H1 (cell line): ENCODE data around the gene RAPGEF5. TPM values are rescaled to one million over a fixed set of nuclear protein-coding genes. Genes with fewer than 3 reads are reported as not detected.

Source experiments
- CTCF ChIA-PET: fragments of 300-600 bp; sonication (Branson Sonifier 250); formaldehyde crosslinking; loops from one replicate; lab custom pipeline; 2021; ENCODE audit not compliant: partially characterized antibody; lab: Charles Lee
- POLR2A ChIA-PET: fragments of 300-600 bp; sonication (Branson Sonifier 250); formaldehyde crosslinking; loops from one replicate; lab custom pipeline; 2021; ENCODE audit warnings: inconsistent platforms; ENCODE audit not compliant: partially characterized antibody; lab: Charles Lee
- DNase-seq, 2 experiments: peaks; one replicate each; pipeline versions ENCODE4 v3.0.0 to v3.0.0-alpha.2; 2010 to 2022; ENCODE audit warnings: low spot score in 2 of 2, low read depth in 1 of 2, mixed read lengths in 1 of 2
- FAIRE-seq: peaks from 2 replicates; lab custom pipeline; 2011; peaks lifted over from hg19 to GRCh38; lab: Jason Lieb, UNC
- H2AFZ ChIP-seq: 2 replicates; pipeline ENCODE4 v1.8.1; 2012; ENCODE audit warnings: low read length, inconsistent platforms
- H2AK5ac ChIP-seq: 2 replicates; pipeline ENCODE4 v1.6.1; 2013; ENCODE audit warnings: low read depth, low read length
- H2BK120ac ChIP-seq: replicated peaks from 2 replicates; pipeline ENCODE3; 2013; ENCODE audit warnings: low read depth, low read length, inconsistent platforms
- H2BK12ac ChIP-seq: 2 replicates; pipeline ENCODE4 v1.6.1; 2013; ENCODE audit warnings: low read depth, low read length
- H2BK15ac ChIP-seq: 2 replicates; pipeline ENCODE4 v1.6.1; 2013; ENCODE audit warnings: low read length
- H2BK20ac ChIP-seq: 2 replicates; pipeline ENCODE4 v1.6.1; 2013; ENCODE audit warnings: low read length
- H2BK5ac ChIP-seq: 2 replicates; pipeline ENCODE4 v1.6.1; 2013; ENCODE audit warnings: low read depth, low read length
- H3K14ac ChIP-seq: 2 replicates; pipeline ENCODE4 v1.6.1; 2013; ENCODE audit warnings: inconsistent platforms; ENCODE audit not compliant: insufficient read length
- H3K18ac ChIP-seq: 2 replicates; pipeline ENCODE4 v1.6.1; 2013; ENCODE audit warnings: low read length; ENCODE audit errors: extremely low read depth
- H3K23ac ChIP-seq: 2 replicates; pipeline ENCODE4 v1.6.1; 2013; ENCODE audit warnings: inconsistent platforms; ENCODE audit not compliant: insufficient read length
- H3K23me2 ChIP-seq: 2 replicates; pipeline ENCODE4 v1.6.1; 2013; ENCODE audit warnings: low read depth, low read length
- H3K27ac ChIP-seq: 2 replicates; pipeline ENCODE4 v1.6.1; 2011; ENCODE audit warnings: low read depth, low read length, inconsistent platforms
- H3K27me3 ChIP-seq, 4 experiments: replicated peaks in 1 of 4; 1 replicate in 1 of 4; 2 replicates in 3 of 4; pipeline versions ENCODE4 v1.6.1 to v1.8.1; 2011 to 2013; ENCODE audit warnings: low read length in 3 of 4, mild to moderate bottlenecking in 3 of 4, inconsistent platforms in 2 of 4, mixed read lengths in 2 of 4, moderate library complexity in 1 of 4; ENCODE audit not compliant: control insufficient read depth in 3 of 4, insufficient read depth in 3 of 4; ENCODE audit errors: extremely low read depth in 1 of 4
- H3K36me3 ChIP-seq, 4 experiments: 2 replicates each; pipeline versions ENCODE4 v1.6.1 to v1.8.1; 2011 to 2013; ENCODE audit warnings: mild to moderate bottlenecking in 4 of 4, low read length in 3 of 4, moderate library complexity in 2 of 4, control low read depth in 1 of 4, inconsistent platforms in 1 of 4; ENCODE audit not compliant: insufficient read depth in 4 of 4, control insufficient read depth in 2 of 4
- H3K4ac ChIP-seq: replicated peaks from 2 replicates; pipeline ENCODE3; 2013; ENCODE audit warnings: low read length, low read depth, mixed read lengths, inconsistent platforms; ENCODE audit not compliant: insufficient read length
- H3K4me1 ChIP-seq, 4 experiments: replicated peaks in 1 of 4; 1 replicate in 1 of 4; 2 replicates in 3 of 4; pipeline versions ENCODE4 v1.6.1 to v1.8.1; 2011 to 2013; ENCODE audit warnings: low read length in 3 of 4, inconsistent platforms in 2 of 4, mixed read lengths in 1 of 4; ENCODE audit not compliant: insufficient read depth in 4 of 4, control insufficient read depth in 3 of 4
- H3K4me2 ChIP-seq, 2 experiments: 2 replicates each; pipeline versions ENCODE4 v1.6.1 to v1.8.1; 2011 to 2013; ENCODE audit warnings: low read depth in 2 of 2, low read length in 2 of 2, control low read depth in 1 of 2, inconsistent platforms in 1 of 2, mild to moderate bottlenecking in 1 of 2; ENCODE audit not compliant: insufficient read depth in 1 of 2
- H3K4me3 ChIP-seq, 4 experiments: fragments of 200-600, 300-600 bp in 1 of 4; sonication (generic), shearing (Covaris generic), sonication (Bioruptor Twin) in 1 of 4; 2 replicates each; pipeline versions ENCODE4 v1.5.1 to v1.8.1; 2011 to 2016; ENCODE audit warnings: low read length in 4 of 4, low read depth in 3 of 4, control low read depth in 2 of 4, inconsistent platforms in 2 of 4, mild to moderate bottlenecking in 2 of 4, mixed read lengths in 1 of 4, moderate library complexity in 1 of 4; ENCODE audit not compliant: insufficient read depth in 2 of 4; ENCODE audit errors: extremely low read depth in 1 of 4
- H3K56ac ChIP-seq: replicated peaks from 2 replicates; pipeline ENCODE3; 2013; ENCODE audit warnings: low read depth, mild to moderate bottlenecking, mixed read lengths, low read length, inconsistent platforms; ENCODE audit not compliant: insufficient read length
- H3K79me1 ChIP-seq: 2 replicates; pipeline ENCODE4 v1.6.1; 2013; ENCODE audit warnings: low read depth, low read length, control low read depth
- H3K79me2 ChIP-seq, 2 experiments: 2 replicates each; pipeline versions ENCODE4 v1.6.1 to v1.8.1; 2012 to 2013; ENCODE audit warnings: low read length in 2 of 2, mild to moderate bottlenecking in 2 of 2, inconsistent platforms in 1 of 2; ENCODE audit not compliant: insufficient read depth in 2 of 2, control insufficient read depth in 1 of 2
- H3K9ac ChIP-seq, 4 experiments: replicated peaks in 1 of 4; 1 replicate in 1 of 4; 2 replicates in 3 of 4; pipeline versions ENCODE4 v1.6.1 to v1.8.1; 2011 to 2013; ENCODE audit warnings: low read depth in 3 of 4, low read length in 3 of 4, control low read depth in 2 of 4, mild to moderate bottlenecking in 2 of 4, moderate library complexity in 2 of 4, inconsistent platforms in 1 of 4; ENCODE audit errors: extremely low read depth in 1 of 4
- H3K9me3 ChIP-seq, 2 experiments: 2 replicates each; pipeline versions ENCODE4 v1.6.1 to v1.8.1; 2012 to 2013; ENCODE audit warnings: mild to moderate bottlenecking in 2 of 2, moderate library complexity in 2 of 2, control low read depth in 1 of 2, inconsistent platforms in 1 of 2, low read depth in 1 of 2, low read length in 1 of 2, mixed read lengths in 1 of 2; ENCODE audit not compliant: insufficient read depth in 2 of 2
- H4K20me1 ChIP-seq, 2 experiments: replicated peaks in 1 of 2; 2 replicates each; pipeline versions ENCODE3 to v1.8.1; 2011 to 2013; ENCODE audit warnings: inconsistent platforms in 2 of 2, low read length in 2 of 2, mild to moderate bottlenecking in 1 of 2; ENCODE audit not compliant: insufficient read depth in 2 of 2, control insufficient read depth in 1 of 2
- H4K5ac ChIP-seq: 2 replicates; pipeline ENCODE4 v1.6.1; 2013; ENCODE audit warnings: low read length, low read depth, mixed read lengths, inconsistent platforms; ENCODE audit not compliant: insufficient read length
- H4K8ac ChIP-seq: 2 replicates; pipeline ENCODE4 v1.8.0; 2013; ENCODE audit warnings: mild to moderate bottlenecking, moderate library complexity, low read length, inconsistent platforms; ENCODE audit not compliant: insufficient read depth; ENCODE audit errors: extremely low read depth
- H4K91ac ChIP-seq: replicated peaks from 2 replicates; pipeline ENCODE3; 2013; ENCODE audit warnings: low read length, mixed read lengths, inconsistent platforms; ENCODE audit not compliant: insufficient read length
- ASH2L ChIP-seq: fragments of 200-600, 300-600 bp; sonication (generic); IDR thresholded peaks from one replicate; pipeline ENCODE4 v1.7.1; 2017; ENCODE audit warnings: low read length
- BCL11A ChIP-seq, 2 experiments: IDR thresholded peaks; one replicate each; pipeline ENCODE4 v1.6.1; 2011; ENCODE audit warnings: low read depth in 2 of 2, low read length in 2 of 2, mild to moderate bottlenecking in 2 of 2
- CEBPB ChIP-seq: IDR thresholded peaks from 2 replicates; pipeline ENCODE4 v1.6.1; 2012; ENCODE audit warnings: low read depth, low read length
- CHD1 ChIP-seq: IDR thresholded peaks from 2 replicates; pipeline ENCODE4 v1.6.1; 2012; ENCODE audit warnings: low read depth, low read length, improper control_type of control experiment
- CTBP2 ChIP-seq: IDR thresholded peaks from 2 replicates; pipeline ENCODE4 v1.7.0; 2011; ENCODE audit warnings: borderline replicate concordance, mild to moderate bottlenecking, moderate library complexity, mixed read lengths, low read length; ENCODE audit not compliant: insufficient read depth, insufficient read length
- KDM1A ChIP-seq: fragments of 200-600, 300-600 bp; sonication (generic); IDR thresholded peaks from 2 replicates; pipeline ENCODE4 v1.7.1; 2016; ENCODE audit warnings: mild to moderate bottlenecking, low read length, borderline replicate concordance
- KDM5A ChIP-seq: fragments of 200-600 bp; IDR thresholded peaks from 2 replicates; pipeline ENCODE4 v1.7.1; 2012; ENCODE audit warnings: mild to moderate bottlenecking, low read length, inconsistent platforms, mixed read lengths
- SP1 ChIP-seq: IDR thresholded peaks from 2 replicates; pipeline ENCODE4 v1.6.1; 2011; ENCODE audit warnings: low read depth, low read length
- SP2 ChIP-seq: IDR thresholded peaks from 2 replicates; pipeline ENCODE4 v1.6.1; 2012; ENCODE audit warnings: mild to moderate bottlenecking, low read length, inconsistent platforms
- TAF1 ChIP-seq: IDR thresholded peaks from 2 replicates; pipeline ENCODE4 v1.6.1; 2011; ENCODE audit warnings: mild to moderate bottlenecking, low read depth, low read length
- TAF7 ChIP-seq: optimal IDR thresholded peaks from 2 replicates; pipeline ENCODE3; 2011; ENCODE audit warnings: low read depth, mild to moderate bottlenecking, inconsistent platforms, low read length, moderate library complexity, borderline replicate concordance
- TBP ChIP-seq: IDR thresholded peaks from 2 replicates; pipeline ENCODE4 v1.6.1; 2011; ENCODE audit warnings: low read depth, low read length, improper control_type of control experiment
- WGBS, 2 experiments: shearing (Covaris generic) in 1 of 2; methylation state at CpG; one replicate each; pipeline versions ENCODE4 v1.1.6 to v1.1.7; 2013 to 2015; ENCODE audit warnings: low lambda C conversion rate in 2 of 2, mixed read lengths in 2 of 2, inconsistent platforms in 1 of 2, low coverage in 1 of 2, missing lambda C conversion rate in 1 of 2; ENCODE audit not compliant: insufficient replicate concordance in 2 of 2, insufficient coverage in 1 of 2, insufficient read length in 1 of 2; ENCODE audit errors: extremely low coverage in 1 of 2, missing lambda C conversion rate in 1 of 2; 5-methylcytosine and 5-hydroxymethylcytosine counted together
- polyA plus RNA-seq, 7 experiments: library from polyadenylated mRNA; depleted of rRNA in 3 of 7; stranded (reverse) in 5 of 7; unstranded in 2 of 7; fragments of >200 nt in 5 of 7; fragments of 200-250 nt in 2 of 7; gene quantifications; 1 replicate in 5 of 7; 2 replicates in 1 of 7; 4 replicates in 1 of 7; pipeline versions ENCODE4 v1.2.1 to v1.2.3, GENCODE V29; 2011 to 2013; ENCODE audit warnings: missing spikeins in 2 of 7, mixed read lengths in 2 of 7
- total RNA-seq: library from RNA; stranded (reverse); fragmentation: NEBNext Ultra II Directional; extraction: Animal tissue kit (Norgen Biotek cat#: 25700); gene quantifications from 2 replicates; pipeline ENCODE4 v1.2.1, GENCODE V29; 2021
- TF ChIP-seq, protein P1 (sequence below): IDR thresholded peaks from 2 replicates; pipeline ENCODE4 v1.6.1; 2011; ENCODE audit warnings: low read length, improper control_type of control experiment
- TF ChIP-seq, protein P2 (sequence below): IDR thresholded peaks from 2 replicates; pipeline ENCODE4 v1.6.1; 2012; ENCODE audit warnings: inconsistent platforms

Gene RAPGEF5
- total and polyA plus RNA-seq, 2 of the 8 experiments (the other 6 are each of a cell fraction or from before 2014, with no cell fraction given): 4.4 to 22.9 TPM

DNA sequence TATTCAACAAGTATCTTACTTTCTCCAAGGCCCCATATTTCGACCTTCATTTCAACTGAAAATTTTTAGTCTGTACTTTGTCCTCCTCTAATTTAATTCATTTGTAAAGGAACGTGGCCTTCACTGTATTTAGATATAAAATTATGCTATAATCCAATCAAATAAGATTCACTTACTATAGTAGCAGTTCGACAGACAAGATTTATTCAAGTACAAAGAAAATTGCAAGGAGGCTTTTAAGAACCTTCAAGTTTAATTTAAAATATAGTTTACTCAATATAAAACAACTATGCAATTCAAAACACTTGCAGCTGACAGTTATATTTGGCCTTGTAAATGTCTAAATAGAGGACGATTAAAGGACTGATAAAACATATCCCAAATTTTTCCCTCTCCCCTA is 85.6 kb downstream of the RAPGEF5 start:
- H3K79me2 ChIP-seq: no peaks in the 10 kb centered on the region; a peak in 1 of 4 replicates
- H3K27ac ChIP-seq: no peak overlapping the region
- no peak overlapping the region for H2BK5ac ChIP-seq
- no peak overlapping the region for H3K4ac ChIP-seq
- ChIA-PET CTCF (no interaction called here), POLR2A (no interaction called here)
- no peak for DNase-seq
- H4K8ac ChIP-seq: no peak overlapping the region
- no peak overlapping the region for H3K18ac ChIP-seq
- H3K14ac ChIP-seq: no peak overlapping the region
- H4K91ac ChIP-seq: no peak overlapping the region
- TF ChIP-seq TBP (no peak), TAF7 (no peak), SP2 (no peak), SP1 (no peak), CTBP2 (no peak), ASH2L (no peak), CEBPB (no peak), TAF1 (no peak), BCL11A (IDR thresholded peaks at IDR 0.05; ENCODE audit: low read depth in 2 of 2, low read length in 2 of 2) (no peak), KDM5A (no peak), KDM1A (no peak), CHD1 (no peak)
- TF ChIP-seq, protein P1, sequence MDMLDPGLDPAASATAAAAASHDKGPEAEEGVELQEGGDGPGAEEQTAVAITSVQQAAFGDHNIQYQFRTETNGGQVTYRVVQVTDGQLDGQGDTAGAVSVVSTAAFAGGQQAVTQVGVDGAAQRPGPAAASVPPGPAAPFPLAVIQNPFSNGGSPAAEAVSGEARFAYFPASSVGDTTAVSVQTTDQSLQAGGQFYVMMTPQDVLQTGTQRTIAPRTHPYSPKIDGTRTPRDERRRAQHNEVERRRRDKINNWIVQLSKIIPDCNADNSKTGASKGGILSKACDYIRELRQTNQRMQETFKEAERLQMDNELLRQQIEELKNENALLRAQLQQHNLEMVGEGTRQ: no peak
- TF ChIP-seq, protein P2, sequence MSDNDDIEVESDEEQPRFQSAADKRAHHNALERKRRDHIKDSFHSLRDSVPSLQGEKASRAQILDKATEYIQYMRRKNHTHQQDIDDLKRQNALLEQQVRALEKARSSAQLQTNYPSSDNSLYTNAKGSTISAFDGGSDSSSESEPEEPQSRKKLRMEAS: no peak
- H3K23me2 ChIP-seq: no peaks in the 10 kb centered on the region
- H3K36me3 ChIP-seq: no peaks in the 10 kb centered on the region
- H3K27me3 ChIP-seq: no peaks in the 10 kb centered on the region
- no peaks in the 10 kb centered on the region for H3K79me1 ChIP-seq
- peaks cover 0 to 11% (median 3%) of the 10 kb centered on the region in 4 experiments; a peak in 3 of 7 replicates for H3K4me1 ChIP-seq
- no peak overlapping the region for H3K9ac ChIP-seq
- H2AFZ ChIP-seq: no peak overlapping the region
- no peak overlapping the region for H3K4me3 ChIP-seq
- no peak overlapping the region for H3K4me2 ChIP-seq
- 91% methylated on average over 4 of the region's 4 CpGs; no CpG with 5 or more reads in 1 of the 2 experiments for WGBS, 2 experiments
- H2BK12ac ChIP-seq: no peak overlapping the region
- no peak overlapping the region for H4K5ac ChIP-seq
- H3K23ac ChIP-seq: no peak overlapping the region
- H2BK20ac ChIP-seq: no peak overlapping the region
- no peak overlapping the region for H2BK120ac ChIP-seq
- H2AK5ac ChIP-seq: no peak overlapping the region
- H3K9me3 ChIP-seq: no peaks in the 10 kb centered on the region
- no peaks in the 10 kb centered on the region for H4K20me1 ChIP-seq
- no peak overlapping the region for H3K56ac ChIP-seq
- no peak for FAIRE-seq
- no peak overlapping the region for H2BK15ac ChIP-seq
